ENCODE results near the gene NTN1. TPM values are rescaled to one million over a fixed set of nuclear protein-coding genes. Genes with fewer than 3 reads are reported as not detected.

NTN1 gene
- total RNA-seq, 1 donor: under 0.01 TPM

DNA sequence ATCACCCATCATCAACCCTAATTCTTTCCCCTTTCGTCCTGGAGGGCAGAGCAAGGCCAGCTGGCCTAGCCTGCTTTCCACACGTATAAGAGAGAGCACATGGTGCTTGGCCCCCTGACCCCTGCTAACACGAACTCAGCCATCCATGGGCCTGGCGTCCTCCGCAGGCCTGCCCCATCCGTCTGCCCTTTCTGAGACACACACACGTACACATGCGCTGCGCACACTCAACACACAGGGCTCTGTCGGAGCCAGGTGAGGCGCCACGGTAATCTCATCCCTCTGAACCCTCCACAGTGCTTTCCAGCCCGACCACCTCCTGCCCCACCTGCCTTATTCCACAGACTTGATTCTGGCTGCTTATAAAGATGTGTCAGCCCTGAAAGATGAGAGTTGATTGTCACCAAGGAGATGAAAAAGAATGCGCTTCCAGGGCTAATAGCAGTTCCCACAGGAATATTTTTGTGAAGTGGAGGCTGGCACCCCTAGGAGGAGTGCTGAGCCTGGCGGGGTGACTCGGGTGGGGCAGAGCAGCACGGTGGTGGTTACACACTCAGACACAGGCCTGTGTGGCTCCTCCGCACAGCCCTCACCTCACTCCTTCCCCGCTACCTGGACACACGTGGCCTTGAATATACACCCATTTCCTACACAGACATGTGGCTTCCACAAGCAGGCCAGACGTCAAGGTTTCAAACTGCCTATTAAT, 228.1 kb downstream of the NTN1 start:
- TF ChIP-seq, protein P1, sequence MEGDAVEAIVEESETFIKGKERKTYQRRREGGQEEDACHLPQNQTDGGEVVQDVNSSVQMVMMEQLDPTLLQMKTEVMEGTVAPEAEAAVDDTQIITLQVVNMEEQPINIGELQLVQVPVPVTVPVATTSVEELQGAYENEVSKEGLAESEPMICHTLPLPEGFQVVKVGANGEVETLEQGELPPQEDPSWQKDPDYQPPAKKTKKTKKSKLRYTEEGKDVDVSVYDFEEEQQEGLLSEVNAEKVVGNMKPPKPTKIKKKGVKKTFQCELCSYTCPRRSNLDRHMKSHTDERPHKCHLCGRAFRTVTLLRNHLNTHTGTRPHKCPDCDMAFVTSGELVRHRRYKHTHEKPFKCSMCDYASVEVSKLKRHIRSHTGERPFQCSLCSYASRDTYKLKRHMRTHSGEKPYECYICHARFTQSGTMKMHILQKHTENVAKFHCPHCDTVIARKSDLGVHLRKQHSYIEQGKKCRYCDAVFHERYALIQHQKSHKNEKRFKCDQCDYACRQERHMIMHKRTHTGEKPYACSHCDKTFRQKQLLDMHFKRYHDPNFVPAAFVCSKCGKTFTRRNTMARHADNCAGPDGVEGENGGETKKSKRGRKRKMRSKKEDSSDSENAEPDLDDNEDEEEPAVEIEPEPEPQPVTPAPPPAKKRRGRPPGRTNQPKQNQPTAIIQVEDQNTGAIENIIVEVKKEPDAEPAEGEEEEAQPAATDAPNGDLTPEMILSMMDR (IDR thresholded peaks at IDR 0.05; ENCODE audit: insufficient read depth, low read depth, low read length): no peak
- no peak for DNase-seq (ENCODE audit: low read depth)
- H3K4me3 ChIP-seq (ENCODE audit: low read depth, low read length): no peak overlapping the region

DNA sequence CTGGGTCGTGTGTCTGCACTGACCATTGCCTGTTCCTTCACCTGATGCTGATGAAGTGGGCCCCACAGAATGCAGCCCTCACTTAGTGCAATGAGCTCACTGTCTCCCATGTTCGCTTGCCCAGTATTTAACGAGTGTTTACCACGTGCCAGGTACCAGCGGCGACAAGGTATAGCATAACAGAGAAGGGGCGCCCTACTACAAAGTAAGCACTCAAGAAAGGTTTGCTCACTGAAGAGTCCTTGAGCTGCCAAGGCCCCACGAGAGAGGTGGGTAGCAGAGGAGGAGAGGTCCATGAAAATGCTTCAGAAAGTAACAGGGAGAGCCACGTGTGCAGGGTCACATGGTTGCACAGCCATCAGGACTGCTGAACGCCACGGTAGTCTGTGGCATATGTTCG, 230.0 kb downstream of the NTN1 start:
- DNase-seq (ENCODE audit: low read depth): no peak
- TF ChIP-seq, protein P1 (IDR thresholded peaks at IDR 0.05; ENCODE audit: insufficient read depth, low read depth, low read length): no peak
- no peak overlapping the region for H3K4me3 ChIP-seq (ENCODE audit: low read depth, low read length)

DNA sequence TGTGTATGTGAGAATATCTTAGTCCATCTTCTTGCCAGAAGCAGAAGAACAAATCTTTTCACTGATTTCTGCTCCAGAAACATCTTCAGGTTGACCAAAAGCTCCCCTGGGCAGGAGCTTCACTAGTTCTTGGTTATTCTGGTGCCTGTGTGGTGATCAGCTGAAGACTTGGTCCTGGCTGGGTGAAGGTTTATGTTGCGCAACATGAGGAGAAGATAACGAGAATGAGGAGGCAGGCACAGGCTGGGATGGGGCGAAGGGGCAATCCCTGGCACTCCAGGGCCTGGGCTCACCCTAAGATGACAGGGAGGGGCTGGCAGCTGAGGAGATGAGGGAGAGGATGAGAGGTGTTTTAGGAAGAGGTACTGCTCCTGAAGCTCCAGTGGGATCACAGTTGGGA, 232.0 kb downstream of the NTN1 start:
- no peak for DNase-seq (ENCODE audit: low read depth)
- TF ChIP-seq, protein P1 (IDR thresholded peaks at IDR 0.05; ENCODE audit: insufficient read depth, low read depth, low read length): no peak
- no peak overlapping the region for H3K4me3 ChIP-seq (ENCODE audit: low read depth, low read length)

DNA sequence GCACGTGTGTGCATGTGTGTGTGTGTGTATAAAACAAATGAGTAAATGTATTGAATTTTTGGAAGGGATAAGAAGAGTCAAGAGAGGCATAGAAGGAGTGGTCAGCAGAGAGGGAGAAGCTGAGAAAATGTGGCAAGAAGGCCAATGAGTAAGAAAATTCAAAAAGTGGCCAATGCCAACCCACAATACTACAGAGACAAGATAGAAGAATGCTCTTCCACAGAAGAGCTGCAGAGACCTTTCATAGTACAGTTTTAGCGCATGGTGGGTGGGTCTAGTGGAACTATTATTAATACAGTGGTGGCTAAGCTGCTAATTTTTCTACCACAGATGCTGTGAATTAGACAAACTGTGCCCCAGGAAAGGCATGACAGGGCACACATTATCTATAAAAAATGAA, 233.5 kb downstream of the NTN1 start:
- TF ChIP-seq, protein P1 (IDR thresholded peaks at IDR 0.05; ENCODE audit: insufficient read depth, low read depth, low read length): no peak
- H3K4me3 ChIP-seq (ENCODE audit: low read depth, low read length): no peak overlapping the region
- DNase-seq (ENCODE audit: low read depth): no peak

DNA sequence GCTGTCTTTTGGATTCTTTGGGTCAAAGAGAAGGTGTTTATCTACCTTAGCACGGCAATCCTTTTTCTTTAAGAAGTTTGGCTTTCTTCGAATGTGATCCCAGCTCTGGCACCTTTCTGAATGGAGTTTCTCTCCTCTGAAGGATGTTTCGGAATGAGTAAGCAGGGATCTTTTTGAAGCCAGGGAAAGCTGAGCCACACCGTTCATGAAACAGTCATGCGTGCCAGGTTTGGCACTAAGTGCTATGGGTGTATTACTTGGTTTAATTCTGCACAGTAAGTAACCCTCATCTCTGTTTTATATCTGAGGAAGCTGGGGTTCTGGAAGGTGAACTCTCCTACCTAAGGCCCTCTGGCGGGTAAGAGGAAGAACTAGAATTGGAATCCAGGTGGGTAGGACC, 234.5 kb downstream of the NTN1 start:
- no peak for DNase-seq (ENCODE audit: low read depth)

DNA sequence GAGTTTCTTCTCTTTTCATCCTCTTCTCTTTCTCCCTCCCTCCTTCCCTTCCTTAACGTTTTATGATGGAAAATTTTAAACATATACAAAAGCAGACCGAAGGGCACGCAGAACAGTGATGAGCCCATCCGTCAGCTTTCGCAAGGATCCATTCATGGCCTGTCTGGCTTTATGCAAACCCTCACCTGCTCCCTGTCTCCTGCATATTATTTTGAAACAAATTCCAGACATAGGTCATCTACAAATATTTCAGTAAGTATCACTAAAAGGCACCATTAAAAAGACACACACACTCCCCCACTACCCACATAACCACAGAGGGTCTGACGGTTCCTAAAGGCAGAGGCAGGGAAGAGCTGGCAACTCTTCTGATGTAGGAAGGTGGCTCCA, 235.0 kb downstream of the NTN1 start:
- TF ChIP-seq, protein P1 (IDR thresholded peaks at IDR 0.05; ENCODE audit: insufficient read depth, low read depth, low read length): no peak
- no peak overlapping the region for H3K4me3 ChIP-seq (ENCODE audit: low read depth, low read length)

More for the DNA sequence above, 234.5 kb downstream of the NTN1 start:
- H3K4me3 ChIP-seq (ENCODE audit: low read depth, low read length): no peak overlapping the region
- TF ChIP-seq, protein P1 (IDR thresholded peaks at IDR 0.05; ENCODE audit: insufficient read depth, low read depth, low read length): no peak

More for the DNA sequence above, 235.0 kb downstream of the NTN1 start:
- DNase-seq (ENCODE audit: low read depth): no peak
